ENCODE data around the gene IL3. TPM values are rescaled to one million over a fixed set of nuclear protein-coding genes. Genes with fewer than 3 reads are reported as not detected.

The IL3 gene
- total RNA-seq, 1 donor from 2014 or later = not detected

GRCh38 chr5:132081458-132081857 lies 21.0 kb downstream of the IL3 start:
- Mint-ChIP-seq H3K36me3 (ENCODE audit: insufficient read depth) (no peaks in the 10 kb centered on the region), H3K27me3 (no peaks in the 10 kb centered on the region), H3K4me1 (ENCODE audit: low read depth) (no peaks in the 10 kb centered on the region), H3K4me3 (ENCODE audit: low read depth) (no peak overlapping the region), H3K27ac (no peak overlapping the region), H3K9me3 (ENCODE audit: low read depth) (no peaks in the 10 kb centered on the region)
- DNase-seq (ENCODE audit: low spot score, unreplicated experiment) = no peak
- TF ChIP-seq CTCF (IDR thresholded peaks at IDR 0.05; ENCODE audit: unreplicated experiment) = no peak

GRCh38 chr5:132082329-132083023 lies 22.0 kb downstream of the IL3 start:
- H3K4me1 Mint-ChIP-seq (ENCODE audit: low read depth) = no peaks in the 10 kb centered on the region

GRCh38 chr5:132083071-132083678 lies 22.7 kb downstream of the IL3 start:
- Mint-ChIP-seq H3K27ac (no peak overlapping the region), H3K4me3 (ENCODE audit: low read depth) (no peak overlapping the region), H3K4me1 (ENCODE audit: low read depth) (no peaks in the 10 kb centered on the region), H3K36me3 (ENCODE audit: insufficient read depth) (no peaks in the 10 kb centered on the region), H3K9me3 (ENCODE audit: low read depth) (no peaks in the 10 kb centered on the region), H3K27me3 (peaks cover 3% of the 10 kb centered on the region)
- no peak for DNase-seq (ENCODE audit: low spot score, unreplicated experiment)
- TF ChIP-seq CTCF (IDR thresholded peaks at IDR 0.05; ENCODE audit: unreplicated experiment) = no peak

More at GRCh38 chr5:132082329-132083023, 22.0 kb downstream of the IL3 start:
- no peaks in the 10 kb centered on the region for H3K9me3 Mint-ChIP-seq (ENCODE audit: low read depth)
- DNase-seq (ENCODE audit: low spot score, unreplicated experiment) = no peak
- TF ChIP-seq CTCF (IDR thresholded peaks at IDR 0.05; ENCODE audit: unreplicated experiment) = no peak
- H3K4me3 Mint-ChIP-seq (ENCODE audit: low read depth) = no peak overlapping the region
- H3K27ac Mint-ChIP-seq = no peak overlapping the region
- H3K27me3 Mint-ChIP-seq = peaks cover 3% of the 10 kb centered on the region
- H3K36me3 Mint-ChIP-seq (ENCODE audit: insufficient read depth) = no peaks in the 10 kb centered on the region

GRCh38 chr5:132085686-132086085 lies 25.2 kb downstream of the IL3 start:
- no peaks in the 10 kb centered on the region for H3K36me3 Mint-ChIP-seq (ENCODE audit: insufficient read depth)
- H3K4me3 Mint-ChIP-seq (ENCODE audit: low read depth) = no peak overlapping the region
- no peak overlapping the region for H3K27ac Mint-ChIP-seq
- no peaks in the 10 kb centered on the region for H3K9me3 Mint-ChIP-seq (ENCODE audit: low read depth)
- peaks cover 6% of the 10 kb centered on the region for H3K27me3 Mint-ChIP-seq
- DNase-seq (ENCODE audit: low spot score, unreplicated experiment) = no peak
- no peaks in the 10 kb centered on the region for H3K4me1 Mint-ChIP-seq (ENCODE audit: low read depth)
- TF ChIP-seq CTCF (IDR thresholded peaks at IDR 0.05; ENCODE audit: unreplicated experiment) = no peak

- no peaks in the 10 kb centered on the region for H3K4me1 Mint-ChIP-seq (ENCODE audit: low read depth)
- no peak for DNase-seq (ENCODE audit: low spot score, unreplicated experiment)
- H3K9me3 Mint-ChIP-seq (ENCODE audit: low read depth) = no peaks in the 10 kb centered on the region
- no peak overlapping the region for H3K4me3 Mint-ChIP-seq (ENCODE audit: low read depth)
- H3K27ac Mint-ChIP-seq = no peak overlapping the region
- peaks cover 6% of the 10 kb centered on the region for H3K27me3 Mint-ChIP-seq
- no peak for TF ChIP-seq CTCF (IDR thresholded peaks at IDR 0.05; ENCODE audit: unreplicated experiment)
- no peaks in the 10 kb centered on the region for H3K36me3 Mint-ChIP-seq (ENCODE audit: insufficient read depth)
Measured at GRCh38 chr5:132086277-132086794, 25.9 kb downstream of the IL3 start.
